ENCODE results near the gene PPP4R1.

The PPP4R1 gene

GRCh38 chr18:9542924-9543323, 71.4 kb downstream of the PPP4R1 start:
- no peak for DNase-seq

GRCh38 chr18:9539938-9540337, 74.4 kb downstream of the PPP4R1 start:
- no peak for DNase-seq

GRCh38 chr18:9539283-9539682, 75.1 kb downstream of the PPP4R1 start:
- DNase-seq, result no peak

- DNase-seq, result no peak
Observed at GRCh38 chr18:9537677-9538076, 76.7 kb downstream of the PPP4R1 start.

GRCh38 chr18:9536354-9537152, 77.8 kb downstream of the PPP4R1 start:
- no peak for DNase-seq

- peak; percentile 64 for DNase-seq
Observed at GRCh38 chr18:9535430-9535991, 78.8 kb downstream of the PPP4R1 start.

- no peak for DNase-seq
Observed at GRCh38 chr18:9534844-9535243, 79.5 kb downstream of the PPP4R1 start.

- DNase-seq, result no peak
Observed at GRCh38 chr18:9531791-9532410, 82.5 kb downstream of the PPP4R1 start.

GRCh38 chr18:9530226-9531009, 83.9 kb downstream of the PPP4R1 start:
- no peak for DNase-seq

- DNase-seq, result no peak
Observed at GRCh38 chr18:9526458-9526857, 87.9 kb downstream of the PPP4R1 start.

GRCh38 chr18:9522952-9523351, 91.4 kb downstream of the PPP4R1 start:
- no peak for DNase-seq

GRCh38 chr18:9521770-9522169, 92.6 kb downstream of the PPP4R1 start:
- DNase-seq, result no peak

GRCh38 chr18:9520666-9521065, 93.7 kb downstream of the PPP4R1 start:
- DNase-seq, result no peak

- DNase-seq, result no peak
Observed at GRCh38 chr18:9519399-9519798, 95.0 kb downstream of the PPP4R1 start.

- DNase-seq, result no peak
Observed at GRCh38 chr18:9517869-9518268, 96.5 kb downstream of the PPP4R1 start.

GRCh38 chr18:9516437-9517064, 97.8 kb downstream of the PPP4R1 start:
- DNase-seq, result no peak

GRCh38 chr18:9513971-9514512, 100.3 kb downstream of the PPP4R1 start:
- no peak for DNase-seq

- DNase-seq, result no peak
Observed at GRCh38 chr18:9508446-9509025, 105.8 kb downstream of the PPP4R1 start.

- no peak for DNase-seq
Observed at GRCh38 chr18:9507565-9508088, 106.7 kb downstream of the PPP4R1 start.

GRCh38 chr18:9506046-9506792, 108.1 kb downstream of the PPP4R1 start:
- DNase-seq, result no peak
